Measurements from ENCODE around the gene RBCK1.
"Not testable (repeated sequence)": the region's sequence is repeated elsewhere in the genome, so short reads cannot be mapped to it uniquely, and the experiment has no call there.

Gene RBCK1

GRCh38 chr20:440148-440547 lies 32.0 kb downstream of the RBCK1 start:
- no peak for DNase-seq

DNA sequence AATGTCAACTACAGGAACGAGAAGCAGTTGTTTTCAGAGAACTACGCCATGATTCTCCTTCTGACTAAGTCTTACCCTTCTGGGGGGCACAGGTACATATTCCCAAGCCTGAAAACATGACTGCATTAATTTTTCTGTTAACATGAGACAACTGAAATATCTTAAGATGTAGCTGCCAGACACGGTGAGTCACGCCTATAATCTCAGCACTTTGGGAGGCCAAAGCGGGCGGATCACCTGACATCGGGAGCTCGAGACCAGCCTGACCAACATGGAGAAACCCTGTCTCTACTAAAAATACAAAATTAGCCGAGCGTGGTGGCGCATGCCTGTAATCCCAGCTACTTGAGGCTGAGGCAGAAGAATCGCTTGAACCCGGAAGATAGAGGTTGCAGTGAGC lies 32.5 kb downstream of the RBCK1 start:
- DNase-seq: no peak

- DNase-seq: no peak
Measured at GRCh38 chr20:443223-443775, 35.2 kb downstream of the RBCK1 start.

DNA sequence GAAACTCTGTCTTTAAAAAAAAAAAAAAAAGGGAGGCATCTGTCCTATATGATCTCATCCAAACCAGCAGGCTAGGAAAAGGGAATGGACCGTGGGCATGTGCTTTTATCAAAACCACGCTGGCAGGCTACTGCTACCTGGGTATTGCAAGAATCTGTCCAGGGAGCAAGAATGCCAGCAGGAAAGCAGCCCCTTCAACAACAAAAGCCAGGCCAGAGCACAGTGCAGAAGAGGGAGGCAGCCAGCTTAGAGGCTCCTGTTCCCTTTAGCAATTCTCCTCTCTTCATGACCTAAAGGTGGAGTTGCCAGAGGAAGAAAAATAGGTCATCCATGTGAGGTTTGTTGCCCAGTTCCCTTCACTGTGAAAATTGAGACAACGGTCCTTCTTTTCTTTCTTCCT lies 36.0 kb downstream of the RBCK1 start:
- DNase-seq: no peak

DNA sequence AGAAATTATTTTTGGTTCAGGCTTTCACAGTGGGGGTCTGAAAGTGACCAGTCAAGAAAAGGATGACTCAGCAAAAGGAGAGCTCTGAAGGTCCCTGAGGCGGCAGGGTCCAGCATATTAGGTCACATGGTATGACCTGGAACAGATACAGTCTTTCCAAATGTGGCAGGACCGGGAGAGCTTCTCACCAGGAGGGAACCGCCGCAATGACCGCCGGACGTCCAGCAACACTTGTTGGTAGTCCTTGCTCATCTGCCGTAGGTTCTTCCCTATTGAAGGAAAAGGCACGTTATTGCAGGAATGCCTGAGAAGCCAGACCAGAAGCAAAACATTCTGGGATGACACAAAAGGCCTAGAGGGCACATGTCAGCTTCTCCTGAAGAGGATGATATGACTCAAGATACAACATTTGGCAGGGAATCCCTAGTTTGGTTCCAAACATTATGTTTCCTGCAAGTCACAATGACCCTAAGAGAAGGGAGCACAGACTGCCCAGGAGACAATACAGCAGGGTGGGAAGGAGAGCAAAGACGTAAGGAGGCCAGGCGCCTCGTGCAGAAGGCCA lies 36.8 kb downstream of the RBCK1 start:
- DNase-seq: no peak

GRCh38 chr20:445514-446336 lies 37.6 kb downstream of the RBCK1 start:
- peak; percentile 61 for DNase-seq

DNA sequence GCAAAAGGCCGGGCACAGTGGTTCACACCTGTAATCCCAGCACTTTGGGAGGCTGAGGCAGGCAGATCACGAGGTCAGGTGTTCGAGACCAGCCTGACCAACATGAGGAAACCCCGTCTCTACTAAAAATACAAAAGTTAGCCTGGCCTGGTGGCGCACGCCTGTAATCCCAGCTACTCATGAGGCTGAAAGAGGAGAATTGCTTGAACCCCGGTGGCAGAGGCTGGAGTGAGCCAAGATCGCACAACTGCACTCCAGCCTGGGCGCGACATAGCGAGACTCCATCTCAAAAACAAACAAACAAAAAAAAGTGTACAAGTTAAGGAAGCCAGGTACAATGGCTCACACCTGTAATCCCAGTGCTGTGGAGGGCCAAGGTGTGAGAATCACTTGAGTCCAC lies 43.9 kb downstream of the RBCK1 start:
- DNase-seq: not testable (repeated sequence)

GRCh38 chr20:454951-455350 lies 46.9 kb downstream of the RBCK1 start:
- DNase-seq: no peak

GRCh38 chr20:458776-459175 lies 50.7 kb downstream of the RBCK1 start:
- no peak for DNase-seq

- no peak for DNase-seq
Measured at GRCh38 chr20:460180-460579, 52.1 kb downstream of the RBCK1 start.

DNA sequence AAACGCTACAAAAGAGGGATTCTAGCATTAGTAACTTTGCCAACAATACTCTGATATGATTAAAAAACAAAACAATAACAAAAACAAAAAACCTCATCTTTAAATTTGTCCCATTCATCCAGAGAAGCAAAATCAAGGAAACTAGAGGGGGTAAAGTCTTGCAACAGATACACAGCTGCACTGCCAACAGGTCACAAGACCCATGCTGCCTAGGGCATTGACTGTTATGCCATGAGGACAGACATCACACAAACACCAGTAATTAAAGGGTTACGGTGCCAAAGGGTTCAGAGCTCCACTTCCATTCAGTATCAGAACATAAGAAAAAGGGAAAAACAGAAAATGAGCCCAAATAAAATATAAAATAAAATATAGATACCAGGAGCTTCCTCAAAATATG lies 52.6 kb downstream of the RBCK1 start:
- no peak for DNase-seq

- DNase-seq: peak; percentile 19
Measured at GRCh38 chr20:461254-462198, 53.4 kb downstream of the RBCK1 start.

DNA sequence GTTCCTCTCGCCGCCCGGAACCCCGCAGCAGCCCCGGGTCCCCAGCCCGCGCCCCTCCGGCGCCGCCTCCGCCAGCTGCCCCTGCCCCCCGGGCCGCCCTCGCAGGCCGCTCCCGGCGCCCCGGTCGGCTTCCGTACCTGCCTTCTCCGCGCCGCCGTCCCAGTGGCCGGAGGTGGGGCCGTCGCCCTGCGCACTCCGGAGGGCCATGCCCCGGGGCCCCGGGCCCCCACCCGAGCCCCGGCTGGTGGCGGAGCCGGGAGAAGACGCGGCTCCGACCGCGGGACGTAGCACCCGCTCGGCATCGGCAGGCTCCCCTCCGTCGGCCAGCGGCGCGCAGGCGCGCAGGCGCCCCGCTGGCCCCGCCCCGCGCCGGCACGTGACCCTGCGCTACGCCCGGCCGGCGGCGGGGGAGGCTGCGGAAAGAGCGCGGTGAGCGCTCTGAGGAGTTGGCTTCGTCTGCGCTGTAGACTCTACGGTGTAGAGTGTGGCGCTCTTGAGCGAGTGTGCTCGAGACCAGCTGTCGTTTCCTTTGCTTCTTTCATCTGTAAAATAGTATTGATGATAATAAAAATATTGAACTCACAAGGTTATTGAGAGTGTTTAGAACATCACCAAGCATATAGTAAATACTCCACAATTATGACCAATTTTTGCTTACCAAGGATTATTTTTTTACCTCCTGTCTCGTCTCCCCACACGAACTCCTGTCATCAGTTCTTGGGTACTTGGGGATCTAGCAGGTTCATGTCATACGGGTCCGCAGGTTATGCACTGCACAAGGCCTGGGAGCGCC lies 54.3 kb downstream of the RBCK1 start, which contains the start of gene TBC1D20:
Gene TBC1D20 (minus strand): TSS at position 335 of the 793 bp plus-strand sequence. CDS start 128 bp downstream, at position 207.
- DNase-seq: peak; percentile 86

GRCh38 chr20:467755-468154 lies 59.7 kb downstream of the RBCK1 start:
- no peak for DNase-seq

GRCh38 chr20:469746-470490 lies 61.8 kb downstream of the RBCK1 start:
- no peak for DNase-seq

DNA sequence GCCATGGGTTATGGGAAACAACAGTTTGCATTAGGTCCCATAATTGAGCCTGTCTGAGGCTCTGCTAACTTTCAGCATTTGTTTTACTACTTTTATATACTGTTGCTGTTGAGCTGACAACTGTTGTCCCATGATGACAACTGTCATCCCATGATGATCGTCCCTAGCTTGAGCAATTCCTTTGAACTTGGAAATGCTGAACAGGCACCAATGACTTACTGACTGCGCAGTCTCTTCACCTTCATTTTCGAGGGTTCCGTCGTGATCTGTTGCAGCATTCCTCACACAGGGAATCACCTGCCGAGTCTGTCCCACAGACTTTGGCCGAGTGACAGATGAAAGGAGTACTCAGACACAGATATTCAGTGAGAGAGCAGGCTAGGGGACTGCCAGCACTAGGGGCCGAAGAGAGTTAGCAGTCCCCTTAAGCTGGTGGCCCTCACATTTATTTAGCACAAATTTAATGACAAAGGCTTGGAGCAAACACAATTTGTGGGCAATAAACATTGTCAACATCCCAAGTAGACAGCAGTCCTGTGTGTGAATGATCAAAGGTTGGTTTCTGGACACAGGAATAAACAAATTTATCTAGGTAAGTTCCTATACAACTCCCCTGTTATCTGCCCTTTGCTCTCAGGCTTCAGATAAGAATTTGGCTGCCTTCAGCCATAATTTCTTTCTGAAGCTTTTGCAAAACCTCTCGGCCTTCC lies 64.2 kb downstream of the RBCK1 start:
- DNase-seq: no peak

DNA sequence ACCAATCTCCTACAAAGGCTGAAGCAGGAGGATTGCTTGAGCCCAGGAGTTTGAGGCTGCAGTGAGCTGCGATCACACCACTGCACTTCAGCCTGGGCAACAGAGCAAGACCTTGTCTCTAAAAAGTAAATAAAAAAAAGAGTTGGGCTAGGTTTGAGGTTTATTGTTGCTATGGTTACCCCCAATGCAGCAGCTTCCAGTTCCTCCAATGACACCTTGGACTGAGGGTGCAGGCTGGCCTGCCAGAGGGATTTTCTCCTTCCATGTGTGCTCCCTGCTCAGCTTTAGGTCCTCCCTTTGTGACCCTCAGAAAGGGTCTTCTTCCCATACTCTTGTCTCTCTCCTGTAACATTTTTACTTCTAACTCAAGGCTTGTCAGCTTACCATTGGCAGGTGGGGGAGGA lies 64.8 kb downstream of the RBCK1 start:
- no peak for DNase-seq

DNA sequence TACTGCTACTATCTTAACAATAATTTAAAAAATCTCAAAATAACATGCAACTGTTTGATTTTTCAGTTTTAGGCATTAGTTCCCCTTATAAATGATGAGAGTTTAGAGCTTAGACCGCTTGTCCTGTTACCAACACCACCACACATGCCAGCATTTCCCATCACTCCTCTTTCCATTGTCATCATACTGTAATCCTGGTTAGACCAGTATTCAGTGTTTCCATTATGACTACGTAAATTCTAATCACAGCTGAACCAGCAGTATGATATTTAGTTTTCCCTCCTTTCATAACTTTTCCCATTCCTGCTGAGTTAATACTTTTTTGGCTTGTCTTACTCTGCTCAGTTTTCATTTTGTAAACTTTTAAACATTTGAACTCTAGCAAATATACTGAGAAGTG lies 66.5 kb downstream of the RBCK1 start:
- DNase-seq: no peak

DNA sequence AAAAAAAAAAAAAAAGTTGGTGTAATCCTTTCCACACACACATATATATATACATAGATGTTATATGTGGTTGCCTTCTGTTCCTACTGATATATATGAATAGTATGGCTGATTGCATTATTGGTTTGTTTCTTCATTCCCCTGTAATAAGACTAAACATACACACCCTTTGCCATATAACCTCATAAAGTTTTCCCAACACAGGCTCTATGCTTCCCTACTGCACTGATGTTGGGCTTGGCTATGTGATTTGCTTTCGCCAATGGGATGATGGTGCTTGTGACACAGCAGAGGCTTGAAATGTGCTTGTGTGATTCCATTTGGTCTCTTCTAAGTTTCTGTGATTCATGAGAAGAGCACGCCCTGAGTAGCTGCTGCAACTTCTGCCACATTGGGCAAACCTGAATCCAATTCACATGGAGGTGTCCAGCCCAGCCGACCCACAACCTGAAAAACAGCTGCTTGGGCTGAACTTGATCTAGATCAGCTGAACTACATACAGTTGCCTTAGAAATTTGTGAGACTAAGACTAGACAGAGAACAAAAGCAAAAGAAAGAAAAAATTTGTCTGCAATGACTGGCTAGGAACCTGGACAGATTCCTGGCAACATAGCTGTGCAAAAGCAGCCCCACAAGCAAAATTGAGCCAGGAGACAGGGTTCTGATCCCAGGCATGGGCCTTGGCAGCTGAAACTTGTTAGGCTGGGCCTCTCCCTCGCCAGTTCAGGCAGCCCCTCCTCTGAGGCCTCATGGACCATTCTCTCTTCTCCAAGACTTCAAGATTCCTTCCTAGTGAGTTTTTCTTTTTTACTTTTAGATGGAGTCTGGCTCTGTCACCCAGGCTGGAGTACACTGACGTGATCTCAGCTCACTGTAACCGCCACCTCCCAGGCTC lies 67.6 kb downstream of the RBCK1 start:
- no peak for DNase-seq
